ENCODE results near the gene EVI2B.
"Not testable (repeated sequence)": the region's sequence is repeated elsewhere in the genome, so short reads cannot be mapped to it uniquely, and the experiment has no call there.

EVI2B gene, protein sequence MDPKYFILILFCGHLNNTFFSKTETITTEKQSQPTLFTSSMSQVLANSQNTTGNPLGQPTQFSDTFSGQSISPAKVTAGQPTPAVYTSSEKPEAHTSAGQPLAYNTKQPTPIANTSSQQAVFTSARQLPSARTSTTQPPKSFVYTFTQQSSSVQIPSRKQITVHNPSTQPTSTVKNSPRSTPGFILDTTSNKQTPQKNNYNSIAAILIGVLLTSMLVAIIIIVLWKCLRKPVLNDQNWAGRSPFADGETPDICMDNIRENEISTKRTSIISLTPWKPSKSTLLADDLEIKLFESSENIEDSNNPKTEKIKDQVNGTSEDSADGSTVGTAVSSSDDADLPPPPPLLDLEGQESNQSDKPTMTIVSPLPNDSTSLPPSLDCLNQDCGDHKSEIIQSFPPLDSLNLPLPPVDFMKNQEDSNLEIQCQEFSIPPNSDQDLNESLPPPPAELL

DNA sequence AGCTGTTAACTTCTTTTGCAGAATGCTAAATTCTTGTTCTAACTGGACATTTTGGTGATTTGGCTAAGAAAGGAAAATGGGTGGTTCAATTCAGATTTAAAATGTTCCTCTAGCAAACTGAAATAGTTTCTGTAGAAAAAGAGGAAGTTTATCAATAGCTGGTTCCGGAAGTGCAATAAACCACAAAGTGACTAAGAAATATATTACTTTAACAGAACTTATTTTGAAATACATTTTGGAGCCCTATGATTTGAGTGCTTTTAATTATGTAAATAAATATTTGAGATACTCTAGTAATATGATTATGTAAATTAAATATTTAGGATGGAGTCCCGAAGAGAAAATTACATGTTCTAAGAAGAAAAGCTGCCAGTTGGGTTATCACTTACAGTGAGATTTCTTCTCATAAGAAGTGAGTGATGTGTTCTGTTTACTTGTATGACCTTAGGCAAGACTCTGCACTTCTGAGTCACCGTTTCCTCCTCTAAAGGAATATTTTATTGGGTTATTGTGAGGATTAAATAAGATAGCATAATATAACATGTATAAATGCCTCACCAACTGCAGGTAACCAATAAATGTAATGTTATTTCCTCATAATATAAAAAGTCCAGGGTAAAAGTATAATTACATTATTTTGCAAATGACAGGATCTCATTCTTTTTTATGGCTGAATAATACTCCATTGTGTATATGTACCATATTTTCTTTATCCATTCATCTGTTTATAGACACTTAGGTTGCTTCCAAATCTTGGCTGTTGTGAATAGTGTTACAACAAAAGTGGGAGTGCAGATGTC is at the start of gene EVI2B:
Gene EVI2B (minus strand): TSS at position 73 of the 800 bp plus-strand sequence. CDS start 8,445 bp downstream, outside the sequence.
- no peak for DNase-seq

DNA sequence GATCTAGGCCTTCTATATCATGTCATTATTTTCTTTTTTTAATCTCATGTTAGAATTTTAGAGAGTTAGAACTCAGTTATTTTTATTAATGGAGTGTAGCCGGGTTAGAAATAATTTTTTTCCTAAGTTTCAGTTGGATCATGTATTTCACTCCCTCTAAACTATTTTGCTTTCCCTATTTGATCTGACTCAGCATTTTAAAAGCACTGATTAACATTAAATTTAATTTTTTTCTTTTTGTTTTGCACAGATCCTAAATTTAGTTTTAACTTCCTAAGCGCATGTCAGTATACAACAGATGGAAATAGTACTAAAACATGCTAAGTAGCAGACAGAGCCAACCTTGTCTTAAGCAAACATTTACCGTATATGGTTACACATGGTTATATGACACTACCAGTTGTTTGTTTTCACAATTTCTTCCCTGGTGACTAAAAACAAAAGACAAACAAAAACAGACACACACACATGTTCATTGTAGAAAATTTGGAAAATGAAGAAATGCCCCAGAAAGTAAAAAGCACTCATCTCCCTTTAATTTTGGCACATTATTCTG is 44.1 kb upstream of the EVI2B start:
- DNase-seq, result no peak

DNA sequence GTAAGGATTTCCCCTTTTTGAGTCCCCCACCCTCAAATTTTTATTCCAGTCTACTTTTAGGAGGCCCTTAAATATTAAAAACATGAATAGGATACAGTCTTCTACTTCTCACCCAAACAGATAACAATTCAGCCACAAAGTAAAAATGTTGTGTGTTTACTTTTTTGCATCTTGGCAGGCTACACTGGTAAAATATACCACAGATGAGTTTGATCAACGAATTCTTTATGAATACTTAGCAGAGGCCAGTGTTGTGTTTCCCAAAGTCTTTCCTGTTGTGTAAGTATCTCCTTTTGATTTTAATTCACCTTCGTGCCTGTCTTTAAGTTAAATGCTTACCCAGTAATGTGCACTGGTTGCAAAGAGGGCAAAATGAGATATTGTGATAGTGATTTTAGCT is 43.2 kb upstream of the EVI2B start:
- no peak for DNase-seq

DNA sequence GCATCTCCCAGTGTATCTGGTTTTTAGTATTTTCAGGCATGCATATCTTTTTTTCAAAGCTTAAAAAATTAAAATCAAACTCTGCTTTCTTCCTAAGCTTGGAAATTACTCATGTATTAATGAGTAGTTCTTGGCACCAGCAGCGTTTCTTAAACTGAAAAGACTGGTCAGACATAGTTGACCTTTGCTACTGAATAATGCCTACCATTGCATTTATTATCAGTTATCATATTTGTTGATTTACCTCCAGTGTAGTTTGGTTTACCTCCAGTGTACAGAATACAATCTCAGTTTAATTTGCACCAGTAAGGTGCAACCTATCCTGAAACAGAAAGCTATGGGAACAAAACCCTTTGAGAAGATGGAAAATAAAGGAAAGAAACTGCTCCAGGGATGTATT is 42.1 kb upstream of the EVI2B start:
- no peak for DNase-seq

DNA sequence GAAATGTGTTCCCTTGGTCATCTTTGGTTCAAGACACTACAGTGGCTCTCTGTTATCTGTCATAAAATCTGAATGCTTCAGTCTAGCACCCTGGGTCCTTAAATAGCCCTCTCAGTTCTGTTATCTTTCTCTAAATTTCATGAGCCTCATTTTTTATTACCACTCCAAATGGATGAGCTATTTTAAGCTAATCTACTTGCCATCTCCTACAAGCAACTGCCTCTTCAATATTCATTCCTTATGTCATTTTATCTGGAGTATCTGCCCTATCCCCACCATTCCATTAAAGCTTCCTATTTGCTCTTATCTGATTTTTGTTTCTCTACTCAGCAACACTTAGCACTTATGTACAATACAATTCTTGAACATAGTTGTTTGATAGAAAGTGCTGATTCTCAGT is 35.6 kb upstream of the EVI2B start:
- no peak for DNase-seq

DNA sequence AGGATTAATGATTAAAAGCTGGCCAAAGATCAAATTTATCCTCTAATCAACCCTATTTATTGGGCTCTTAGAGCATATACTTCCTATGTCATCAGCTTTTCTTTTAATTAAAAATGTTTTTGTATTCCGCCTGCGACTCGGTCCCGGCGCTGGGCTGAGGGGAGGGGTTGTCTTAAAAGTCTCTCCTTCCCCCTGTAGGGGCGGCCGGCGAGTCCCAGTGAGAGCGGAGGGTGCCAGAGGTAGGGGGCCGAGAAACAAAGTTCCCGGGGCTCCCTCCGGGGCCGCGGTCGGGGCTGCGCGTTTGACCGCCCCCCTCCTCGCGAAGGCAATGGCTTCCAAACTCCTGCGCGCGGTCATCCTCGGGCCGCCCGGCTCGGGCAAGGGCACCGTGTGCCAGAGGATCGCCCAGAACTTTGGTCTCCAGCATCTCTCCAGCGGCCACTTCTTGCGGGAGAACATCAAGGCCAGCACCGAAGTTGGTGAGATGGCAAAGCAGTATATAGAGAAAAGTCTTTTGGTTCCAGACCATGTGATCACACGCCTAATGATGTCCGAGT is 31.4 kb upstream of the EVI2B start:
- not testable (repeated sequence) for DNase-seq

DNA sequence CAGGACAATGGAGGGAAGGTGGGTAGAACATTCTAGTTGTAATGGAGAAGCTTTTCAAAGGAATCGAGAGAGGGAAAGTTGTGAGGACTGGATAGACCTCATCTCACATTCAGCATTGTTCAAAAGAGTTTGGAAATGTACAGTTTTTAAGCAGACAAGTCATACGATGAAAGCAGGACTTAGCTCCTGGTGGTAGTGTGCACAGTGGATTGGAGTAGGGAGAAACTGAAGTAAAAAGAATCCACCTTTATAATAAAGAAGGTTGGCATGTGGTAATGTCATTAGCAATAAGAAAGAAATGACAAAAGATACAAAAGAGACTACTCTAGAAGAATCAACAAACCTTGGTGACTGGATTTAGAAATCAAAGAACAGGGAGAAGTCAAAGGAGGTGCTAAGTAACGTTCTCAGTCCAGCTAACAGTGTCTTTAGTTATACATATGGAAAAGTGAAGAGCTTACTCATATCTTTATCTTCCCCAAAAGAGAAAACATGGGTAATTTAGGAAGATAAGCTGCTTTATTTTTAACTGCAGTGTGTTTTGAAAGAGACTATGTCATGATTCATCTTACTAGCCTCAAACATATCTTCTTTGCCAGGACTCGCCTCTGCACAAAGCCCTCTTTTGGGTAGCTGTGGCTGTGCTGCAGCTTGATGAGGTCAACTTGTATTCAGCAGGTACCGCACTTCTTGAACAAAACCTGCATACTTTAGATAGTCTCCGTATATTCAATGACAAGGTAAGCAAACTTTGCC is 26.2 kb upstream of the EVI2B start:
- DNase-seq, result no peak

DNA sequence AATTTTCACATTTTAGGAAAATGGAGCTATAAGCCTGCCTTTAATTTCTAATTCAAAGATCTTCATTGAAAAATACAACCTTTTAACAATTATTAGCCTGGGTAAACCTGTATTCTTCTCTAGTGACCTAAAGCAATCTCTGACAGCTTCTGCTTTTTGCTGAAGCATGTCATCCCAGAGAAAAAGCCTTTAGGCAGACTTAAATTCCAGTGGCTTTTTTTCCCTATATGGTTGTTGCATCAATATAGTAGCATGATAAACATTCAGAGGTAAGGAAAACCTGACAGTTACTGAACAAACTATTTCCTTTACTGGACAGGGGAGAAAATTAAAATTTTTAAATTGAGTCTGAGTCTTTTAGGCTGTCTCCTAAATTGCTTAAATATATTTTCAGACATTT is 15.4 kb upstream of the EVI2B start:
- DNase-seq, result no peak

DNA sequence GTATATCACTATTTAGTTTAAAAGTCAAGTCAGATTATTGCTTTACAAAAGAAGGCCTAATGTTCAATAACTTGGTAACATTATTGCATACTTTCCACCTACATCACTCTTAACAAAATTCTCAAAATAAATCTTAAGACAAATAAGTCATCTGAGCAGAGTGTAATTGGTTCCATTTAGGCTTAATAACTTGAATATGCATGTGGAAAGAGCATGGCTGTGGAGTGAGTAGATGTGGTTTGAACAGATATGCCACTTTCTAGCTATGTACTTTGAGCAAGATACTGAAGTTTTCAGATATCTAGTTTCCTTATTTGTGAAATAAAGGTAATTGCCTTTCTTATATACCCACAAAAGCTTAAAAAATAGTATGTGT is 14.3 kb upstream of the EVI2B start:
- DNase-seq, result no peak

DNA sequence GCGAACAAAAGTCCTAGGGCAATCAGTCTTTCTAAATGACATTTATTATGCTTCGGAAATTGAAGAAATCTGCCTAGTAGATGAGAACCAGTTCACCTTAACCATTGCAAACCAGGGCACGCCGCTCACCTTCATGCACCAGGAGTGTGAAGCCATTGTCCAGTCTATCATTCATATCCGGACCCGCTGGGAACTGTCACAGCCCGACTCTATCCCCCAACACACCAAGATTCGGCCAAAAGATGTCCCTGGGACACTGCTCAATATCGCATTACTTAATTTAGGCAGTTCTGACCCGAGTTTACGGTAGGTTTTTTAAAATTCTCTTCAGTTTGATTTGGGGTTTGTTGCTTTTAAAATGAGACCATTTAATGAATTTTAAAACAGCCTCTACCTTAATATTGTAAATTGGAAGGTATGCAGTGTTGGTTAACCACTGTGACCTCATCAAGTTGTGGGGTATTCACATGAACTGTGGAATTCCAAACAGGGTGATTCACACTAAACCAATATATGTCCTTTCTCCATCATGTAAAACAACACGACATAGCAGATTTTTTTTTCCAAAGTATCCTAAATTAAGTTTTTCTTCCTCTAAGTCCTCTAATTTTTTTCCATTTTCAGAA is 13.8 kb upstream of the EVI2B start:
- no peak for DNase-seq

DNA sequence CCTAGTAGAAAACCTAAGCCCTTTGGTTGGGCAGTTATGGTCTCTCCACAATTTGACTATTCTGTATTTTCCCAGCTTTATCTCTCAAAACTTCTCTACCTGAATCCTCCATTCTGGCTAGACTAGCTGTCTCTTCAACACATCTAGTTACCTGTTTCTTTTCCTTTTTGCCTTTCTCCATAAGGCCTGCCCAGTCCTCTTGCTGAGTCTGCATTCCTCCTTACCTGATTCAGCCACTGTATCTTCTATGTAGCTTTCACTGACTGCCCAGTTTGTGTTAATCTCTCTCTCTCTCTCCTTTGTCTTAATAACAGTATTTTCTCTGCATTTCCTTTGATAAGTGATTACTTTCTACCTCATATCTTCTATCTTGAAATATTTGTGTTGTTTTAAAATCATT is 9.7 kb upstream of the EVI2B start:
- no peak for DNase-seq

DNA sequence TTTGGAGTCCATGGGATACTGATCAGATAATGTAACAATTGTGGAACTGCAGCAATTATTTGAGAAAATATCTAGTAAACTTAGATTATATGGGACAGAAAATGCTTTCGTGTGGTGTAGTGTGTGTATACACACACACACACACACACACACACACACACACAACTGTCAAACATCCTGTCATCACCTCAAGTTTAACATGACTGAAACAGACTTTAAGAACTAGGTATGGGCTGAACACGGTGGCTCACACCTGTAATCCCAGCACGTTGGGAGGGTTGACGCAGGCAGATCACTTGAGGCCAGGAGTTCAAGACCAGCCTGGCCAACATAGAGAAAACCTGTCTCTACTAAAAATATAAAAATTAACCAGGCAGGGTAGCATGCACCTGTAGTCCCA is 8.1 kb upstream of the EVI2B start:
- no peak for DNase-seq

DNA sequence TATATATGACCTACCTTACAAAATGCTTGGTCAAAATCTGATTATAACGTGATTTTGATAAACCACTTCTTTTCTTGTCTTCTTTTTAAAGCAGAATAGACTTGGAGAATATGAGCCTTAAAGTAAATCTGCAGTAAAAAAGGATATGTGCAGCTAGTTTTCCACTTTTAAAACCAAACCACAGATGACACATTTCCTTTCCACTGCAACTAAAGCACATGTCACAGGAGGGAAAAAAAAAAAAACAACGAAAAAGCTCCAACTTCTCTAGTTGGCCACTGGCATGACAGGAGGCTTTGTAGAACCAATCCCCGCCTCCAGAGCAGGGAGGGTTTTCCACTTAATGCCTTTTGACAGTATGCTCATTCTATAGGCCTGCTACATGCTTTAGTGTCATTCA is 7.6 kb upstream of the EVI2B start, which contains the start of gene EVI2A:
Gene EVI2A (minus strand): TSS at position 142 of the 400 bp plus-strand sequence. CDS start 2,609 bp downstream, outside the sequence.
- no peak for DNase-seq

DNA sequence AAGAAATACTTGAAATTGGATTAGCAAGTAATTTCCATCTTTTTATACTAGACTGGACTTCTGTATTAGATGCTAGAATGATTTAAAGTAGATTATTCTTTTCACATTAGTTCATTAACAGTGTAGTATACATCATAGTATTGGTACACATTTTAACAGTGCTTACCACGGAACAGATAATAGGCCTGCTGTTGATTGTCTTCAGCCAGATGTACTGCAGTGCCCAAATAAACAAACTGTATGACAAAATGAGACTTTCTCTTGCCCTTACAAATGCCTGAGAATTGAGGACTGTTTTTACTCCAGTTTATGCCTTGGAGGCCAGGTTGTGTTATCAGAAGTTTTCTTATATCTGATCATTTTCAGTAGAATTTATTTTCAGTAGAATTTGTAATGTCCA is 6.9 kb upstream of the EVI2B start:
- DNase-seq, result no peak

DNA sequence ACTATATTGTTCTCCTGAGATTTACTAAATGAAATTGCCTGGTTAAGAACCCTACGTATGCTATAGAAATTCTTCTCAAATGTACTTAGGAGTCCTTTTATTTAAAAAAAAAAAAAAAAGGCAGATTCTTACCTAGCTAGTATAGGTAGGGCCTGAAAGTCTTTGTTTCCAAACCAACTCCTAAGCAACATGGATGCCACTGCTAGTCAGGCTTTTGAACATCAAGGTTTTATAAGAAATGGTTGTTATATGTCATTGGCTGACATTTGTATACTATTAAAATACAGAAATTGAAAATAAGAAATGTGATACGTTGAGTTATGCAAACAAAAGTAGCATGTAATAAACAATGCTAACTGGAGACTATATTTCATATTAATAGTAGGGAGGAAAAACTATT is 6.4 kb upstream of the EVI2B start:
- no peak for DNase-seq

DNA sequence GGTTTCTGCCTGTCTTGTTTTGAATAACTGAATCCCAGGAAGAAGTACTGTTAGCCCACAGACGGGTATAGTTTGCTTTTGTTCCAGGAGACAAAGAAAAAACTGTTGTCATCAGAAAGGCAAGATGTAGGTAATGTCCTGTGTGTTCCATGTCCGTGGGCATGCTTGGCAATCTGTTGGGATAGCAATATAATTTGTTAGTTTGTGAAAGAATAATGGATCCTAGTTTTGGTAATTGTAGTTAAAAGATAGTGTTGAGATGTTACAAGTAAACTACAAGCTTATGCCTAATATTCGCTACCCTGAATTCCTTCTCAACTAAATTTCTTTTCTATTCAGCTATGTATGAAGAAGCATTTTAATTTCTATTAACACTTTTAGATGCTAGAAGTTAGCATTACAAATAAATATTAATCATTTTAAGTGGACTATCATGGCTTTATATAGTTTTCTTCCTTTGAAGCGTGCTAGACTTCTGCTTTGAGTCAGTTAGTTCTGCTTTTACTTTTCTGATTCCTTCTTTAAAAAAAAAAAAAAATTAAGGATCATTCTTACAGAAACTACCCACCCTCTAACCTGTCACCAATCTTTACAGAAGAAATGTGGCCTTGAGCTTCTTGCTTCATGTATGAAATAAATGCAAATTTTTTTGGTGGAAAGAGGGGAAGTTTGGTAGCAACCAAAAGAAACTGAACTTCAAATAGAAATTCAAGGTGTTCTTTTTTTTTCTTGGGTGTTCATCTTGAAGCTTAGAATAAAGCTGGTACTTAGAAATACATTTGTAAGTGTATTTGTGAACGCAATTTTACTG is 5.2 kb upstream of the EVI2B start:
- no peak for DNase-seq

DNA sequence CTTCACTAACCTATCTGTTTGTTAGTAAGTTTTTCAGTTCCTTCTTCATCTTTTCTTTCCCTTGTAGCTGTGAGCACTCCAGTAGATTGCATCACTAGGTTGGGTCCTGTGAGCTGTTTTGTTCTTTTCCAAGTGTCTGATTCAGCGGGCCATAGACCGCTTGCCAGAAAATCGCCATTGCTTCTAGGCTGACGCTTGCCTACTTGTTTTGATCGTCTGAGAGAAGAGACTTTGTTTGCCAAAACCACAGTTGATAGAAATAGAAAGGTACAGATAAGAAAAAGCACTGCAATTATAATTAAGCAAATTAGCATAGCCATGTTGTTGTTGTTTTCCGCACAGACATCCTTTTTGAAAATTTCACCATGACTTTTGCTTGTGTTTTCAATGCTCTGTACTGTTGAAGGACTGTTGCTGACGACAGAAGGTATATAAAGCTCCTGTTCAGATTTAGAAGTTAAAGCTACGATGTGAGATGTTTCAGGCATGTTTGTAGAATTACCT is 4.5 kb upstream of the EVI2B start:
- no peak for DNase-seq

DNA sequence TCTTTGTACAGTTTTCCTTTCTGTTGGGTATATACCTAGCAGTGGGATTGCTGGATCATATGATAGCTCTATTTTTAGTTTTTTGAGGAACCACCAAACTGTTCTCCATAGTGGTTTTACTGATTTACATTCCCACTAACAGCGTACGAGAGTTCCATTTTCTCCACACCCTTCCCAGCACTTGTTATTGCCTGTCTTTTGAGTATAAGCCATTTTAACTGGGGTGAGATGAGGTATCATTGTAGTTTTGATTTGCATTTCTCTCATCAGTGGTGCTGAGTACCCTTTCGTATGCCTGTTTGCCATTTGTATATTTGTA is 887 bp upstream of the EVI2B start:
- no peak for DNase-seq

DNA sequence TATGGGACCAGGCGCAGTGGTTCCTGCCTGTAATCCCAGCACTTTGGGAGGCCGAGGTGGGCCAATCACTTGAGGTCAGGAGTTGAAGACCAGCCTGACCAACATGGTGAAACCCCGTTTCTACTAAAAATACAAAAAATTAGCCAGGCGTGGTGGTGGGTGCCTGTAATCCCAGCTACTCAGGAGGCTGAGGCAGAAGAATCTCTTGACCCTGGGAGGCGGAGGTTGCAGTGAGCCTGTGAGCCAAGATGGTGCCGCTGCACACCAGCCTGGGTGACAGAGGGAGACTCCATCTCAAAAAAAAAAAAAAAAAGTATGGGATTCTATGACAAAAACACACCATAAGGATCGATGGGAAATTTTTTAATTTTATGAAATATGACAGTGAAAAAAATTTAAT is 1.6 kb downstream of the EVI2B start:
- DNase-seq, result not testable (repeated sequence)

DNA sequence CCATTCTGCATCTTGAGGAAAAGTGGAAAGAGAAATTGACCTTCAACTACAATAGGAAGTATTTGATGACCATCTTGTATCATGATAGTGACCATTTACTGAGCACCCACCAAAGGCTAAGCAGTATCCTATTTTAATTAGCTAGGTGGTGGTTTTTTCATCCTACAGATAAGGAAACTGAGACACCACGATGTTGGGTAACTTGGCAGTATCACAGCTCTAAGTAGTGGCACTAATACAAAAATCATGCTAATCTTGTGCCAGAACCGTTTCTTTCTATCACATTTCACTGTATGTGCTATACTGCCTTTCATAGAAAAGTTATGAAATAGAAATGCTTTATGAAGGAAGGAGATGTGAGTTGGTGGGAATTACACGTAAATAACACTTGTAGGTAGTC is 2.3 kb downstream of the EVI2B start:
- DNase-seq, result no peak

DNA sequence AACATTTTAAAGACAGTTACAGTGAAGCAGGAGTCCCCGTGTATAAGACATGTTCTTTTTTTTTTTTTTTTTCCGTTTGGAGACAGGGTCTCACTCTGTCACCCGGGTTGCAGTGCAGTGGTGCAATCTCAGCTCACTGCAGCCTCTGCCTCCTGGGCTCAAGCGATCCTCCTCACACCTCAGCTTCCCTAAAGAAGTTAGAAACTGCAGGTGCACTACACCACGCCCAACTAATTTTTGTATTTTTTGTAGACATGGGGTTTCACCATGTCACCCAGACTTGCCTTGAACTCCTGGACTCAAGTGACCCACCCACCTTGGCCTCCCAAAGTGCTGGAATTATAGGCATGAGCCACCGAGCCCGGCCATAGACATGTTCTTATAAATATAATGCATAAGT is 3.0 kb downstream of the EVI2B start:
- no peak for DNase-seq
